SK-MEL-5 (cell line): Measurements from ENCODE around the gene UNC5A. TPM values are rescaled to one million over a fixed set of nuclear protein-coding genes. Genes with fewer than 3 reads are reported as not detected.

ENCODE experiments used
- DNase-seq: peaks from one replicate; pipeline ENCODE4 v3.0.0-alpha.2; 2016; ENCODE audit warnings: low read depth, low spot score
- in situ Hi-C: cut with HindIII; loops from 2 replicates; pipeline ENCODE4 v1.10.0; 2016; ENCODE audit warnings: low sequenced_read_pairs, high pct_unique_total_duplicates, low pct_unique_long_range_greater_than_20kb
- total RNA-seq: library from RNA; depleted of rRNA; stranded (reverse); fragments of >200 nt; shearing (Covaris generic); gene quantifications from 2 replicates; pipeline ENCODE4 v1.2.3, GENCODE V29; 2014

The UNC5A gene
- total RNA-seq, 1 experiment from 2014 or later, result not detected

DNA sequence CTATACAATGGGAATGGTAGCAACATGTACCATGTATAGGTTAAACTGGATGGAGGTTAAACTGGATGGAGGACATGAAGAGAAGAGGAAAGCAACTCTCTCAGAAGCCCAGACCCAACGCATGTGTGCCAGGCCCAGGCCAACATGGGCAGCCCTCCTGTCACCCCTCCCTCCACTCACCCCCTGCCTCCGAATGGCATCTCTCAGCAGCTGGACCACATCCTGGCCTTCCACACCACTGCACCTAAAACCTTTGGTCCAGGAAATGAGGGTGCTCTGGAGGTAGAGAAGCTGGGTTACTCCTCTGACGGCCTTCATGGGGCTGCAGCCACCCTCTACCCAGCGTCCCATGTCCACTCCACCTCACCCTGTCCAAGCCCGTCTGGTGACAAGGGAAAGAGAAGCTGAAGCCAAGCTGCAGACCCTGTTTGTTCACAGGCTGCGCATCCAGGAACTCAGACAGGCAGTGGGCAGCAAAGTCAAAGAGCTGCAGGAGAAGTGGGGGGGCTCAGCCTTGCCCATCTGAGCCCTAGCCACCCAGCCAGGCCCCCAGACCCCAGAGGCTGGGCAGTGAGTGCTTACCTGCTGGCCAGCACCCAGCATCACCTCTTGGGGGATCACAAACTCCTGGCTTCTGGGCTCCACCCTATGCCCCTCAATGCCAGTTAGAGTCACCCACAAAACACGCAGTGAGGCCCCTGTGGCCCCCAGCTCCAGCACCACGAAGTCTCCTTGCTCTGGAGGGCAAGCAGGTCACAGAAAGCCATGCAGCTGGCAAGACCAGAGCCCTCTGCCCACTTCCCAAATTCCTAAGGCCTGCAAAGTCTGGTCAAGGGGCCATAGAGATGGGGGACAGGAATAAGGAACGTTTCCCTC is 80.3 kb downstream of the UNC5A start:
- in situ Hi-C loops, result no loop called here
- no peak for DNase-seq

DNA sequence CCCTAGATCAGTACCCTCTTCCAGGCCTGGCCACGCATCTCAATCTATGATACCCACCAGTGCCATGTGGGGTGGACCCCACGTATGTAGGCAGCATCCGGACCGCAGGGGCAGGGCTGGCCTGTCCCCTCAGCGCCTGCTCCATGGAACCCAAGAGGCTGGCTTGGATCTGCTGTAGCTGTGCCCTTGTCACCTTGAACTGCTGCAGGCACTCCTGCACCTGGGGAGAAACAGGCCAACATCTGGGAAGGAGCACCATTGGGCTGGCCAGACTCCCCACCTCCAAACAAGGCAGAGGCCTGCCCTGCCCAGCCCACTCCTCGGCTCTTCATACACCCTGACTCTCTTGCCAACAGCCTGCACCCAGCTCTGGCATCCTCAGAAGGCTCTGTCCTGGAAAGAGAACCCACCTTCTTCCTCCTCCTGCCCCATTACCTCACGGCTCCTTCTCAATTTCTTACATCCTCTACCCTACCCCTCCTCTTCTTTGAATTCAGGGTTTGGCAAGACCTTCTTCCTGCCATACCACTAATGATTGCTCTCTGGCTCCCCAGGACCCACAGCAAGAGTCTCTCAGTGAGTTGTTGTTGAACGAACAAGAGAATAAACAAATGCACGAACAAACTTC is 81.1 kb downstream of the UNC5A start:
- DNase-seq, result no peak
- in situ Hi-C loops, result no loop called here

DNA sequence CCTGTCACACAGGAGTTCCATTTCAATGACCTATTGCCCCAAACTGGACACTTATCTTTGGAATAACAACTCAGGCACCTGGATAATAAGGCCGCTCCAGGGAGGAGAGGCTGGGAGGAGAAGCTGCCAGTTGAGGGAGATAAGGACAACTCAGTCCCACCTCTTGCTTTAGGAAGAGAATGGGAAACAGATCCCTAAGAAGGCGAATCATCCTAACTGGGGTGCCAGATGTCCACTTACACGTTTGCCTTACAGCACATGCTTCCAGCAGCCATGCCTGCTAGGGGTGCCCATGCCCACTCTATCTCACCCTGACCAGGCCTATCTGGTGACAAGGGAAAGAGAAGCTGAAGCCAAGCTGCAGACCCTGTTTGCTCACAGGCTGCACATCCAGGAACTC is 82.3 kb downstream of the UNC5A start:
- in situ Hi-C loops, result no loop called here

DNA sequence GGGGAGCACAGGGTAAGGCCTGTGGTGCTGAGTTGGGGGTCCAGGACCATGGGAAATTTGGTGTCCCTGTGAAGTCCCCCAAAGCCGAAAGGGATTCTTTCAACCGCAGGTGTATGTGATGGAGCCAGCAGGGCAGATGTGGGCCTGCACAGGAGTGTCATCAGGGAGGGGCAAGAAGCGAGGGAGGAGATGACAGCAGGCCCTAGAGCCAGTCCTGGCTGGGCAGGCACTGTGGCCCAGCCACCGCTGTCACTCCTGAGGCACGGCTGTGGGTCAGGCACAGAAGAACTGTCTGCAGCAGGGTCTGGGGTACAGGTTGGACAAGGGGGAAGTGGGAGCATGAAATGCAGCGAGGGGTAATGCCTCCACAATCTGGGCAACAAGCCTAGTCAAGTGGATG is 83.9 kb downstream of the UNC5A start:
- DNase-seq, result no peak
- in situ Hi-C loops, result no loop called here

More for the DNA sequence above, 82.3 kb downstream of the UNC5A start:
- no peak for DNase-seq

DNA sequence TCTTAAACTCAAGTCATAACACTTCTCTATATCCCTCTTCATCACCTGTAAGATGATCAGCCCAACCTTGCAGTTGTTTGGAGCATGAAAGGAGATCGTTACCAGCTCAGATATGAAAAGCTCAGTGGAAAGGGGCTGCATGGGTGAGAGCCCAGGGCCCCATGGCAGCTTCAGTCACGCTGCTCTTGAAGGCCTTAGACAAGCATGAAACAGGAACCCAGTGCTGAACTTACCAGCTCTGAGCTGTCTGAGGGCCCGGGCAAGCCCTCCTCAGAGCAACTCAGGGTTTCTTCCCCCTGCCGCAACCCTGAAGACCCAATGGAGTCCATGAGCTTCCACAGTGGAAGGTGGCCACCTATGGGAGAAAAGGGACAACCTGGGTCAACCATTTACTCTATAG is 85.5 kb downstream of the UNC5A start:
- no peak for DNase-seq
- in situ Hi-C loops, result no loop called here

DNA sequence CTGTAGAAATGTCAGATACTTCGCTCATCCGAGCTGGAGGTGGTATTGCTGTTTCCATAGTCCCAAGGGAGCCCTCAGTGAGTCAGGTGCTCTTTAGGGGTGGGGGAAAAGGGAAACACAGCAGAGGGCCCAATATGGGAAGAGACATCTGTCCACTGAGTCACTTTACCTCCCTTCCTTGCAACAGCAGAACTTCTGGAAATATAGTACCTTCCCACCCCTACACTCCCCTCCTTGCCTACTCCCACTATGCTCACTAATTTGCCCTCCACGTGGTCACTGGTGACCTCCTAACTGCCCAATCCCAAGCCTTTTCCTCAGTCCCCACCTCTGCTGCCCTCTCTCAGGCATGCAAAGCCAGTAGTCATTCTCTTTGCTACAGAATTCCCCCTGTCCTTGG is 86.9 kb downstream of the UNC5A start:
- DNase-seq, result no peak
- in situ Hi-C loops, result no loop called here

DNA sequence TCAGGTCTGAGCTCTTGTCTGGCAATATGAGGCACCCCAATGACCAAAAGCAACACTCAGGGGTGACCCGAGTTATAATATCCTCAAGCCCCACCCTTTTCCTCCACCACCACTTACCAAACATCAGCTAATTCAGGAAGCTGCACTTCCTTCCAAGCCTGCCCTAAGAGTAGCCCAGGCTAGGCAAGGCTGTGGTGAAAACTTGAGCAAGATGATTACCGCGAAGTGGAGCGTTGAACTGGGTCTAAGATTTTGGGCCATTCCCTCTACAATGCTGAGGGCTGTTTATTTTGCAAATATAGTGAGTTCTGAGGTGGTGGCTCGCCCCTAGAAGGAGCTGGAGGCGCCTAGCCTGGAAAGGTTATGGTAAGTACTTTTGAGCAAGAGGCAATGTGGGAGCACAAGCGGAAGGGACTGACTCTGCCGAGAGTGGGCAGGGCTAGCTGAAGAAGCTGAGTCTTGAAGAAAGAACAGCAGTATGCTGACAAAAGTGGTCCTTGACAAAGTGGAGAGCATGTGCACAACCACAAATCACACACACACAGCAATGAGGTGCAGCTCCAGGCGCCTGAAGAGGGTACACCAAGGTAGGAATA is 89.0 kb downstream of the UNC5A start, which contains the start of gene HK3:
Gene HK3, minus strand, starts transcription at position 51 of the 596 bp plus-strand sequence. CDS start 3,187 bp downstream, outside the sequence.
- no peak for DNase-seq
- in situ Hi-C loops, result no loop called here

DNA sequence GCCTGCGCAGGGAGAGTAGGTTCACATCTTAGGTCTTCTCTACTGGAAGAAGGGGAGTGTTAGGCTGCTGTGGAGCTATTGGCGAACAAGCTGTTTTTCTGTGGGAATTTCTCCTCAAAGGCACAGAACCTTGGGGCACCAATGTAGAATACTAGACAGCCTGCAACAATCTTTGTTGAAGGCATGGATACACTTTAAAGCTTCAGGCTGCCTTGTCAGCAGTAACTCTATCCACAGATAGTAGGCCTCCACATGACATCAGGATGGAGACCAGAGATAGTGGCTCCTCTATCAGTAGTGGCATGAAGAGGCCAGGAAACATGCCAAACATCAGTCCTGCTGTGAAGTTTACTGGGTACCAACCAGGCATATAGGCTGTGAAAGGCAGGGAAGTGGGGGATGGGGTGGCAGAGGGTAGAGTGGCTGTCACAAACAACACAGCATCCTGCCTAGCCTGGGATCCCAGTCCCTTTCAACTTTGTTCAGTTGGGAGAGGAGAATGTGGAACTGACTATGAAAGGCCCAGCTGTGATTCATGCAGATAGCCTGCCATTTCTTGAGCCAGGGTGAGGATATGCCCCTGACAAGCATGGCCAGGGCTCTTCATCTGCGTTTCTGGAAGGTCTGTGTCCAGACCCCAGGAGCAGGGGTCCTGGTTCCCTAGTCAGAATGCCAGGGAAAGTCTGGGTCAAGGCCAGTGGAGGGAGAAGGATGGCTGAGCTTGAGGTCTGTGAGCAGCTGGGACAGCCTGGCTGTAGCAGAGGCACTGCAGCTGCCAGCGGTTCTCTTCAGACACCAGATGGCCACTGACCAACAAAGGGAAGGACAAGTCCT is 89.8 kb downstream of the UNC5A start:
- no peak for DNase-seq
- in situ Hi-C loops, result no loop called here

DNA sequence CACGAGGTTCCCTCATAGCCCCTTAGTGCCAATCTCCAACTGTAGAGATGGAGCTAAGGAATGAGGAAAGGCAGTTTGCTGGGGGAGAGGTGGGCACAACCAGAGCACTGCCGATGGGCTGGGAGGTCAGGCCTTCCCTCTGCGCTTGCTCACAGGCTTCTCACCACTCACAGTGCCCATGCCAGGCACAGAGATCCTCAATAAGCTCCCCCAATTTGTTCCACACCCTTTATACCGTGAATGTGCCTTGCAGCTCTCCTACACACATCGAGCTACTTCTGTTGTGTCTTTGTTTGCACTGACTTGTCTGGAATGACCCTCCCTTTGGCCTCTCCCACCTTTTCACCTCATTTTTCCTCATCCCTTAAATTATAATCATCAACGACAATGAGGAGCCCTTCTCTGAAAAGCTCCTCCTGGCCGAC is 90.4 kb downstream of the UNC5A start:
- DNase-seq, result no peak
- in situ Hi-C loops, result no loop called here

DNA sequence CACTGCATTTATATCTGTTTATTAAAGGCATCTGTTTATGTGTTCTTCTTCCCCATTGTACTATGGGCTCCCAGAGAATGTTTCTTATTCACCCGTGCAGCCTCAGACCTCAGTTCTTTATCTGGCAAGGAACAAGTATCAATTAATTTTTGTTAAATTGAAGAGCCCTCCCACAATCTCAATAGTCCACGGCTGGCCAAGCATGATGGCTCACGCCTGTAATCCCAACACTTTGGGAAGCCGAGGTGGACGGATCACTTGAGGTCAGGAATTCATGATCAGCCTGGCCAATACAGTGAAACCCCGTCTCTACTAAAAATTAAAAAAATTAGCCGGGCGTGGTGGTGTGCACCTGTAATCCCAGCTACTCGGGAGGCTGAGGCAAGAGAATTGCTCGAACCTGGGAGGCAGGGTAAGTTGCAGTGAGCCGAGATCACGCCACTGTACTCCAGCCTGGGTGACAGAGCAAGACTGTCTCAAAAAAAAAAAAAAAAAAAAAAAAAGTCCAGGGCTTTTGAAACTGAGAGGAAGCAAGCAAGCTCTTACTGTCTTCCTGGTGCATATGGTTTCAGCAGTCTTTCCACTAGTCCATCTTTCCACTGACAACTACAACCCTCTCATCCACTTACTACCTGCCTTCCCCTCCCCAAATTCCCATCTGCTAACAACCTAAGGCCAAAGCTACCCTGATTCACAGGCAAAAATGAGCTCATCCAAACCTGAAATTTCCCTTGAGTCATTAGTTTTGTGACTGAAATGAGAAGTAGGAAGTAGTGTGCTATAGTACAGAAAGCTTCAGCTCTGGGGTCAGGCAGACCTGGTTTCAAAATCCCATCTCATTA is 91.1 kb downstream of the UNC5A start:
- DNase-seq, result no peak

DNA sequence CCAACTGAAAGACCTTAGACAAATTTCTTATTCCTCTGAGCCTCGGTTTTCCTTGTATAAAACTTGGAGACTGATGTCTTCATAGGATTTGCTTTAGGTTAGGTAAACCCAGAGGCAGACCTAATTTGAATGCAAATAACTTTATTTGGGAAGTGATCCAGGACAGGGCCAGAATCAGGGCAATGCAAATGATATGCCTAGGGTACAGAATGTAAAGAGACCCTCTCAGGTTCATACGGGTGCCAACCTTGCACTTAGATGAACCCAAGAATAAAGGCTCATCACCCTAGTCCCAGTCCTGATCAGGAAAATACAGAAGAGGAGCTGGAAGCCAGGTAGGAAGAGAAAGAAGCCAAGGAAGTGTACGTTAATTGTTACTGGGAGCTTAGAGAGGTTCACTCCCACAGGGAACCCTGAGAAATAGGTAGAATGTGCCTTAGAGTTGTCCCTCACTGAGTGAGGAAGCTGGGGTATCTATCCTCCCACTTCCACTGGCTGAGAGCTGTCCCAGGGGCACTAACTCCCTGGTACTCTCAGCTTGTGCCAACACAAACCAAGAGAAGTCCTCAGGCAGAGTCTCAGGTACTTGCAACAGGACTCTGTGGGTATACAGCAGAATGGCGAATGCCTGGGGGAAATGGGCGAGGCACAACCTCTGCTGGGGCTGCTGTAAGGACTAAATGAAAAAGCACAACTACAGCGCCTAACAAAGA is 91.9 kb downstream of the UNC5A start:
- in situ Hi-C loops, result no loop called here
- DNase-seq, result no peak

More for the DNA sequence above, 91.1 kb downstream of the UNC5A start:
- in situ Hi-C loops, result no loop called here

DNA sequence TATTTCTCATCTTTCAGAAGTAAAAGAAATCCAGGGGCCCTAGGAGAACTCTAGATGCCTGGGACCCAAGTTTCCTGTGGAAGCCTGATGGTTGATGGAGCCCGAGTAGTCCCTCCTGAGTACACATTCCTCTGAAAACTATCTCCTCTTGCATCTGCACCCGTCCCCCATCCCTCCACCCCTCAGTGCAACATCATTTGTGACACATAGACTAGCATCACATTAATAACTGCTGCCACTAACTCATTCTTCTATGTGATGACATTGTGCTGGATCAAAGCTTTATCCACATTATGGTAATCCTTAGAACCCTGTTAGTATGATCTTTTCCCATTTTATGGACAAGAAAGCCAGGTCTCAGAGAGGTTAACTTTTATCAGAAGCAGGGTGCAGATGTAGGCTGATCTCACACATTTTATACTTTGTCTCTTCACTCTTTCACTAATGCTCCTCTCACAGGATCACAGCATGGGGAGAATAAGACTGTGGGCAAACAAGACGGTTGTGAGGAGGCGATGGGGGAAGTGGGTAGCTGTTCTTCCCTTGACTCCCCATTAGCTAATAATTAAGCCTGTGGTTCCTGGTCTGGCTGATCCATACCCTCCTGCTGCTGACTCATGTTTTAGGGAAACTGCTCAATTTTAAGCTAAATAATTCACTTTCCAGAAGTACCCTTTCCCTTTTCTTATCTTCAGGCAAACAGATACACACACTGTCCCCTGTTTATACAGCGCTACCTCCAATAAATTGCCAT is 92.7 kb downstream of the UNC5A start:
- in situ Hi-C loops, result no loop called here
- DNase-seq, result no peak

DNA sequence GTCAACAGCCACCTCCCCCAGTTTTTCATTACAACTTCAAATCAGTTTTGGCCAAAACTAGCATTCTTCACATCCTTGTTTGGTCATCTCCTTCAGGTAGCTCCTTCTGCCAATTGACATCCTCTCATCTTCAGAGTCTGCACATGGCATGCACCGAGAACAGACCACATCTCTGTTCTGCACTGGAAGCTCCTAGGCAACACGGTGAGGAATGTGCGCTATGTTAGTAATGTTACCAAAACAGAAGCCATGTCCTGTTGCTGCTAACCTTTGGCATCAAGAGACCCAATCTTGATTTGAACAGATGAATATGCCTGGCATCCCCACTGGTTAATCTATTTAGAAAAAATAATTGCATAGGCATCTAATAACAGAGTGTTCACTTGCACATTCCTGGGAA is 93.9 kb downstream of the UNC5A start:
- in situ Hi-C loops, result no loop called here
- no peak for DNase-seq

DNA sequence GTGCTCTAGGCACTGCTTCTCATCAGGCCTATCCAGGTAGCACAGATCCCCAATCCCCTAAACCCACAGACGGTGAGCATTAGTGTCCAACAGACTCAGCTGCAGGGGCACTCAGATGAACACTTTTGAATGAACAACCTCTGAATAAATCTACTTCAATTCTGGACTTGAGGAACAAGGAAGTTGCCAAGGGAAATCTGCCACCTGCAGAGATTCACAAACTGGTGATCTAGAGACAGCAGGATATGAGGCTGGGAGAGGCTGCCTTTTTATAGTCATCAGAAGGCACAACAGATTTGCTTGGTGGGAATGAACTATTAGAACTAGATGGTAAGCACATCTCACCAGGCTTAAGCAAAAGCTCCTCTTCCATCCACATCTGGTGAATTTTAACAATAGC is 95.8 kb downstream of the UNC5A start:
- in situ Hi-C loops, result no loop called here
- no peak for DNase-seq

DNA sequence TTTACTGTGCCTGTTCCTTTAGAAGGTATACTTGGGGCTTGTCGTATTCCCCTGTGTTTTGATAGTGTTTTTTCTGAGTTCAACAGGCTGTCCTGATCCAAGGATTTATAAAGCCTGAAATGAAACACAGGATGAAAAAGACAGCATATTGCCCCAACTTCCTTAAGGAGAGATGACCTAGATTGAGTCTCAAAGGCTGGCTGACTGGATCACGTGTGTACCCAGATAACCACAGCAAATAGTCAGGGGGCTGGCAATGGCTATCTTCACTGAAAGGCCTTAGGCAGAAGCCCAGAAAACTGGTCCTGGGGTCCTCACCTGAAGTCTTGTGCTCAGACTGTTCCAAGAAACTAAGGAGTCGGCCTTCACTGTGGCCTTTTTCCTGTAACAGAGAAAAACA is 96.4 kb downstream of the UNC5A start:
- DNase-seq, result no peak
- in situ Hi-C loops, result no loop called here
